GM10266 (cell line): ENCODE data around the gene IPP.

Source experiments
- DNase-seq: peaks from one replicate; pipeline ENCODE4 v3.0.0; 2012; ENCODE audit errors: extremely low spot score
- CTCF ChIP-seq: IDR thresholded peaks from 2 replicates; pipeline ENCODE4 v1.5.1; 2012; ENCODE audit warnings: mild to moderate bottlenecking, low read depth; ENCODE audit not compliant: control insufficient read depth, insufficient read depth; ENCODE audit errors: missing control alignments

IPP gene

GRCh38 chr1:45686288-45687013, 64.0 kb downstream of the IPP start, which contains the start of gene GPBP1L1:
Gene GPBP1L1, minus strand, starts transcription at chr1:45686533. Its CDS starts 27,446 bp downstream, at chr1:45659087.
- TF ChIP-seq CTCF, result no peak
- DNase-seq, result peak; percentile 94

- peak; percentile 17 for DNase-seq
- peak; percentile 15 for TF ChIP-seq CTCF
These were observed 64.5 kb downstream of the IPP start for GRCh38 chr1:45686015-45686287.

GRCh38 chr1:45685308-45686014, 65.0 kb downstream of the IPP start:
- no peak for TF ChIP-seq CTCF
- DNase-seq, result no peak

GRCh38 chr1:45684402-45684801, 66.1 kb downstream of the IPP start:
- no peak for TF ChIP-seq CTCF
- no peak for DNase-seq

- TF ChIP-seq CTCF, result no peak
- DNase-seq, result no peak
These were observed 67.5 kb downstream of the IPP start for GRCh38 chr1:45682942-45683341.

- no peak for TF ChIP-seq CTCF
- DNase-seq, result no peak
These were observed 71.3 kb downstream of the IPP start for GRCh38 chr1:45679123-45679522.

- DNase-seq, result no peak
- TF ChIP-seq CTCF, result no peak
These were observed 72.0 kb downstream of the IPP start for GRCh38 chr1:45678489-45678888.
